HEK293T (cell line): ENCODE data around the gene GZMM.

ENCODE experiments used
- CTCF ChIA-PET: fragments of 350-600 bp; formaldehyde crosslinking; extraction: SDS; loops from one replicate; lab custom pipeline; 2021; ENCODE audit warnings: antibody characterized with exemption, inconsistent platforms; lab: Yijun Ruan, JAX
- POLR2A ChIA-PET: fragments of 350-600 bp; formaldehyde crosslinking; extraction: SDS; loops from one replicate; lab custom pipeline; 2020; ENCODE audit warnings: antibody characterized with exemption, inconsistent platforms; lab: Yijun Ruan, JAX
- DNase-seq: peaks from one replicate; pipeline ENCODE4 v3.0.0; 2012; ENCODE audit warnings: mixed read lengths; ENCODE audit errors: extremely low spot score
- ARNT ChIP-seq: fragments of 450-650 bp; IDR thresholded peaks from 2 replicates; pipeline ENCODE4 v1.6.1; 2017; ENCODE audit warnings: mild to moderate bottlenecking
- BHLHE40 ChIP-seq: fragments of 450-650 bp; IDR thresholded peaks from 2 replicates; pipeline ENCODE4 v1.6.1; 2016; ENCODE audit warnings: mild to moderate bottlenecking, moderate library complexity, borderline replicate concordance
- CTBP1 ChIP-seq: fragments of 450-650 bp; IDR thresholded peaks from 2 replicates; pipeline ENCODE4 v1.6.1; 2016; ENCODE audit warnings: borderline replicate concordance
- ELF4 ChIP-seq: fragments of 450-650 bp; IDR thresholded peaks from 2 replicates; pipeline ENCODE4 v1.6.1; 2017; ENCODE audit warnings: antibody characterized with exemption
- FOXA1 ChIP-seq: fragments of 450-650 bp; IDR thresholded peaks from 2 replicates; pipeline ENCODE4 v1.6.1; 2016; ENCODE audit warnings: mild to moderate bottlenecking
- FOXK2 ChIP-seq: fragments of 450-650 bp; IDR thresholded peaks from 2 replicates; pipeline ENCODE4 v1.6.1; 2016; ENCODE audit warnings: mild to moderate bottlenecking
- FOXM1 ChIP-seq: fragments of 450-650 bp; IDR thresholded peaks from 2 replicates; pipeline ENCODE4 v1.6.1; 2017; ENCODE audit warnings: mild to moderate bottlenecking, borderline replicate concordance
- HDGF ChIP-seq: fragments of 450-650 bp; IDR thresholded peaks from 2 replicates; pipeline ENCODE4 v1.6.1; 2017; ENCODE audit warnings: antibody characterized with exemption, borderline replicate concordance
- L3MBTL2 ChIP-seq: fragments of 450-650 bp; conservative IDR thresholded peaks from 2 replicates; pipeline ENCODE4 v1.6.1; 2016; ENCODE audit warnings: mild to moderate bottlenecking
- LEF1 ChIP-seq: fragments of 450-650 bp; IDR thresholded peaks from 2 replicates; pipeline ENCODE4 v1.6.1; 2017; ENCODE audit warnings: mild to moderate bottlenecking, borderline replicate concordance
- NFRKB ChIP-seq: fragments of 450-650 bp; IDR thresholded peaks from 2 replicates; pipeline ENCODE4 v1.6.1; 2016; ENCODE audit warnings: mild to moderate bottlenecking, moderate library complexity
- PKNOX1 ChIP-seq: fragments of 450-650 bp; IDR thresholded peaks from 2 replicates; pipeline ENCODE4 v1.6.1; 2016
- SP1 ChIP-seq: fragments of 450-650 bp; IDR thresholded peaks from 2 replicates; pipeline ENCODE4 v1.6.1; 2017
- SUZ12 ChIP-seq: fragments of 450-650 bp; IDR thresholded peaks from 2 replicates; pipeline ENCODE4 v1.6.1; 2016; ENCODE audit warnings: mild to moderate bottlenecking
- TARDBP ChIP-seq: fragments of 450-650 bp; IDR thresholded peaks from 2 replicates; pipeline ENCODE4 v1.6.1; 2016
- ZNF384 ChIP-seq: fragments of 450-650 bp; IDR thresholded peaks from 2 replicates; pipeline ENCODE4 v1.6.1; 2016

The GZMM gene

GRCh38 chr19:567296-567900 is 23.5 kb downstream of the GZMM start:
- no peak for DNase-seq
- TF ChIP-seq HDGF (no peak), TARDBP (no peak), NFRKB (no peak)
- ChIA-PET POLR2A (no interaction called here), CTCF (no interaction called here)

- POLR2A ChIA-PET: no interaction called here
- peak; percentile 34 for DNase-seq
- CTCF ChIA-PET: no interaction called here
- TF ChIP-seq ZNF384: no peak
- no peak for TF ChIP-seq TARDBP
- no peak for TF ChIP-seq PKNOX1
- TF ChIP-seq NFRKB: no peak
- no peak for TF ChIP-seq FOXM1
- no peak; the same call in 1 of the 2 replicates for TF ChIP-seq L3MBTL2
- TF ChIP-seq HDGF: no peak
- TF ChIP-seq SP1: no peak
- no peak for TF ChIP-seq LEF1
Observed at GRCh38 chr19:570251-570686, 26.4 kb downstream of the GZMM start.

- peak; percentile 32 for DNase-seq
- CTCF ChIA-PET: no interaction called here
- POLR2A ChIA-PET: interaction anchor here (0.9 kb wide), 1 partner anchor 39 kb away, joined by 5 read pairs; the partner anchor contains the start of gene CDC34
- 0 out of 2 replicates have a peak, but pooled peaks have one; percentile 43 for TF ChIP-seq HDGF
- TF ChIP-seq SUZ12: no peak
- TF ChIP-seq FOXK2: no peak
- peak; percentile 82 for TF ChIP-seq L3MBTL2
Observed at GRCh38 chr19:570937-571565, 27.2 kb downstream of the GZMM start.

- ChIA-PET POLR2A (interaction anchor here (0.9 to 1.1 kb wide), 4 partner anchors 16 to 83 kb away, joined by 3 to 5 read pairs (median 3); partner anchors contain the start of gene CDC34), CTCF (no interaction called here)
- no peak for DNase-seq
- TF ChIP-seq L3MBTL2 (no peak), FOXA1 (no peak), NFRKB (no peak), FOXK2 (no peak)
Observed at GRCh38 chr19:571566-571974, 27.7 kb downstream of the GZMM start.

GRCh38 chr19:572140-572742 is 28.4 kb downstream of the GZMM start, which contains the start of gene BSG:
BSG (plus strand) TSS chr19:572596; CDS start chr19:572635, 39 bp downstream.
- DNase-seq: peak; percentile 99
- CTCF ChIA-PET: no interaction called here
- TF ChIP-seq CTBP1: no peak
- no peak for TF ChIP-seq FOXK2
- no peak for TF ChIP-seq ELF4
- 0 out of 2 replicates have a peak, but pooled peaks have one; percentile 13 for TF ChIP-seq L3MBTL2
- 0 out of 2 replicates have a peak, but pooled peaks have one; percentile 14 for TF ChIP-seq LEF1
- TF ChIP-seq HDGF: no peak
- TF ChIP-seq ARNT: peak; percentile 66
- no peak for TF ChIP-seq NFRKB
- TF ChIP-seq SP1: no peak
- POLR2A ChIA-PET: interaction anchor here (0.9 to 1.1 kb wide), 5 partner anchors 16 to 83 kb away, joined by 3 to 5 read pairs (median 3); partner anchors contain the start of gene CDC34

- ChIA-PET CTCF (no interaction called here), POLR2A (interaction anchor here (1.0 to 1.1 kb wide), 2 partner anchors 41 to 55 kb away, joined by 3 read pairs; partner anchors contain the start of gene CDC34)
- TF ChIP-seq SP1 (no peak), L3MBTL2 (0 out of 2 replicates have a peak, but pooled peaks have one; percentile 21)
- no peak for DNase-seq
Observed at GRCh38 chr19:572743-573518, 29.1 kb downstream of the GZMM start.

- DNase-seq: no peak
- ChIA-PET CTCF (no interaction called here), POLR2A (no interaction called here)
- TF ChIP-seq SUZ12 (no peak), BHLHE40 (no peak), CTBP1 (no peak), ARNT (no peak), ELF4 (no peak), PKNOX1 (no peak), NFRKB (no peak), FOXA1 (no peak), ZNF384 (no peak), TARDBP (no peak)
Observed at GRCh38 chr19:573519-573825, 29.6 kb downstream of the GZMM start.
